Liver (tissue), 9 donors: Measurements from ENCODE around the gene ZNF211. TPM values are rescaled to one million over a fixed set of nuclear protein-coding genes. Genes with fewer than 3 reads are reported as not detected.

Experiments used
- DNase-seq: peaks from one replicate; pipeline ENCODE4 v3.0.0-alpha.2; 2017; ENCODE audit warnings: low spot score
- H3K27ac ChIP-seq, 2 donors: one replicate each; pipeline ENCODE4 v1.7.0; 2013; ENCODE audit warnings: inconsistent platforms in 2 of 2, low read length in 2 of 2, control low read depth in 1 of 2, low read depth in 1 of 2, mild to moderate bottlenecking in 1 of 2
- H3K27me3 ChIP-seq, 4 donors: one replicate each; pipeline versions ENCODE4 v1.6.1 to v1.7.0; 2013; ENCODE audit warnings: low read length in 3 of 4, inconsistent platforms in 1 of 4, mild to moderate bottlenecking in 1 of 4, moderate library complexity in 1 of 4; ENCODE audit not compliant: control insufficient read depth in 4 of 4, insufficient read depth in 4 of 4
- H3K36me3 ChIP-seq, 4 donors: one replicate each; pipeline versions ENCODE4 v1.6.1 to v1.7.0; 2013; ENCODE audit warnings: low read length in 3 of 4, mild to moderate bottlenecking in 3 of 4, low read depth in 1 of 4, moderate library complexity in 1 of 4; ENCODE audit not compliant: control insufficient read depth in 4 of 4, insufficient read depth in 3 of 4
- H3K4me1 ChIP-seq, 4 donors: one replicate each; pipeline versions ENCODE4 v1.6.1 to v1.7.0; 2013; ENCODE audit warnings: low read length in 3 of 4, mild to moderate bottlenecking in 3 of 4, moderate library complexity in 1 of 4; ENCODE audit not compliant: control insufficient read depth in 4 of 4, insufficient read depth in 4 of 4
- H3K4me3 ChIP-seq, 3 donors: one replicate each; pipeline versions ENCODE4 v1.6.1 to v1.7.0; 2013; ENCODE audit warnings: low read length in 3 of 3, control low read depth in 1 of 3, low read depth in 1 of 3, mild to moderate bottlenecking in 1 of 3
- H3K9ac ChIP-seq, 2 donors: one replicate each; pipeline ENCODE4 v1.7.0; 2013; ENCODE audit warnings: low read length in 2 of 2, mild to moderate bottlenecking in 2 of 2, moderate library complexity in 2 of 2, control low read depth in 1 of 2, low read depth in 1 of 2
- H3K9me3 ChIP-seq, 4 donors: one replicate each; pipeline versions ENCODE4 v1.6.1 to v1.7.0; 2013; ENCODE audit warnings: low read length in 3 of 4; ENCODE audit not compliant: control insufficient read depth in 4 of 4
- EGR1 ChIP-seq, 2 donors: IDR thresholded peaks; 2 replicates each; pipeline ENCODE4 v1.6.1; 2016 to 2018; ENCODE audit warnings: antibody characterized with exemption in 2 of 2, low read depth in 2 of 2
- FOXA1 ChIP-seq: IDR thresholded peaks from 2 replicates; pipeline ENCODE4 v1.6.1; 2016; ENCODE audit warnings: antibody characterized with exemption
- FOXA2 ChIP-seq: IDR thresholded peaks from 2 replicates; pipeline ENCODE4 v1.6.1; 2016; ENCODE audit warnings: antibody characterized with exemption
- GABPA ChIP-seq, 2 donors: IDR thresholded peaks in 1 of 2; conservative IDR thresholded peaks in 1 of 2; 2 replicates each; pipeline ENCODE4 v1.6.1; 2016; ENCODE audit warnings: antibody characterized with exemption in 2 of 2, mild to moderate bottlenecking in 1 of 2, moderate library complexity in 1 of 2
- HNF4A ChIP-seq, 2 donors: conservative IDR thresholded peaks; 2 replicates each; pipeline ENCODE4 v1.6.1; 2016; ENCODE audit warnings: antibody characterized with exemption in 2 of 2, mild to moderate bottlenecking in 2 of 2
- HNF4G ChIP-seq: IDR thresholded peaks from 2 replicates; pipeline ENCODE4 v1.6.1; 2016; ENCODE audit warnings: antibody characterized with exemption
- JUND ChIP-seq, 2 donors: IDR thresholded peaks; 2 replicates each; pipeline ENCODE4 v1.6.1; 2016; ENCODE audit warnings: antibody characterized with exemption in 2 of 2
- NR2F2 ChIP-seq: IDR thresholded peaks from 2 replicates; pipeline ENCODE4 v1.6.1; 2016; ENCODE audit warnings: antibody characterized with exemption
- RAD21 ChIP-seq, 2 donors: IDR thresholded peaks; 2 replicates each; pipeline ENCODE4 v1.6.1; 2016; ENCODE audit warnings: antibody characterized with exemption in 2 of 2, mild to moderate bottlenecking in 2 of 2
- RXRA ChIP-seq, 2 donors: IDR thresholded peaks; 2 replicates each; pipeline ENCODE4 v1.6.1; 2017 to 2018; ENCODE audit warnings: antibody characterized with exemption in 2 of 2, mild to moderate bottlenecking in 1 of 2
- SP1 ChIP-seq: IDR thresholded peaks from 2 replicates; pipeline ENCODE4 v1.6.1; 2018; ENCODE audit warnings: antibody characterized with exemption, mild to moderate bottlenecking
- TAF1 ChIP-seq: conservative IDR thresholded peaks from 2 replicates; pipeline ENCODE4 v1.6.1; 2016; ENCODE audit warnings: antibody characterized with exemption, mild to moderate bottlenecking
- YY1 ChIP-seq: IDR thresholded peaks from 2 replicates; pipeline ENCODE4 v1.6.1; 2016; ENCODE audit warnings: antibody characterized with exemption, mild to moderate bottlenecking
- WGBS: extraction: QIAGEN DNeasy Blood & Tissue Kit; methylation state at CpG from one replicate; pipeline ENCODE4 v1.1.7; 2013; 5-methylcytosine and 5-hydroxymethylcytosine counted together
- polyA plus RNA-seq, 2 donors: library from polyadenylated mRNA; stranded (reverse) in 1 of 2; unstranded in 1 of 2; fragments of 200-250 nt in 1 of 2; fragments of >200 nt in 1 of 2; fragmentation: Nextera tagmentation in 1 of 2; extraction: Ambion mirVana in 1 of 2; gene quantifications; one replicate each; pipeline versions ENCODE4 v1.2.1 to v1.2.3, GENCODE V29; 2013 to 2015
- total RNA-seq, 2 donors: library from RNA; depleted of rRNA; stranded (reverse); fragments of >200 nt; gene quantifications; one replicate each; pipeline ENCODE4 v1.2.3, GENCODE V29; 2014
- TF ChIP-seq, protein P1 (sequence below): IDR thresholded peaks from 2 replicates; pipeline ENCODE4 v1.6.1; 2016; ENCODE audit warnings: antibody characterized with exemption
- TF ChIP-seq, protein P2 (sequence below): fragments of 150-350 bp; IDR thresholded peaks from 2 replicates; pipeline ENCODE4 v1.5.1; 2017; ENCODE audit warnings: improper control_type of control experiment, low read depth, low read length; ENCODE audit not compliant: missing input control
- TF ChIP-seq, protein P3 (sequence below): IDR thresholded peaks from 2 replicates; pipeline ENCODE4 v1.6.1; 2016; ENCODE audit warnings: antibody characterized with exemption
- TF ChIP-seq, protein P4 (sequence below): IDR thresholded peaks from 2 replicates; pipeline ENCODE4 v1.6.1; 2016; ENCODE audit warnings: antibody characterized with exemption, mild to moderate bottlenecking
- donor health status: healthy.
- donor health status: healthy.
- donor health status: healthy.
- donor health status: healthy.
- donor health status: healthy.

Gene ZNF211
- total and polyA plus RNA-seq, 4 donors = 2.0 to 7.0 (median 3.3) TPM

DNA sequence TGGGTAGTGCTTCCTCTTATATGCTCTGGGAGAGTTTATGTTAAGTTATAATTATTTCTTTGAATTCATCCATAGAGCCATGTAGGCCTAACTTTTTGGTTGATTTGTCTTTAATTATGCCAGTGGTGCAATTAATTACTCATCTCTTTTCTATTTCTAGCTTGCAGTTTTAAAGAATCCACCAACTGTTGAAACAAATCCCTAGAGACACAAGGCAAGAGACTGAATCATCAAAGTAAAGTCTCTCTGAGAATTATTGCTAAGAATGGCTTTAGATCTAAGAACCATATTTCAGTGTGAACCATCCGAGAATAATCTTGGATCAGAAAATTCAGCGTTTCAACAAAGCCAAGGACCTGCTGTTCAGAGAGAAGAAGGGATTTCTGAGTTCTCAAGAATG, 42.9 kb downstream of the ZNF211 start:
- no peaks in the 10 kb centered on the region for H3K4me1 ChIP-seq

DNA sequence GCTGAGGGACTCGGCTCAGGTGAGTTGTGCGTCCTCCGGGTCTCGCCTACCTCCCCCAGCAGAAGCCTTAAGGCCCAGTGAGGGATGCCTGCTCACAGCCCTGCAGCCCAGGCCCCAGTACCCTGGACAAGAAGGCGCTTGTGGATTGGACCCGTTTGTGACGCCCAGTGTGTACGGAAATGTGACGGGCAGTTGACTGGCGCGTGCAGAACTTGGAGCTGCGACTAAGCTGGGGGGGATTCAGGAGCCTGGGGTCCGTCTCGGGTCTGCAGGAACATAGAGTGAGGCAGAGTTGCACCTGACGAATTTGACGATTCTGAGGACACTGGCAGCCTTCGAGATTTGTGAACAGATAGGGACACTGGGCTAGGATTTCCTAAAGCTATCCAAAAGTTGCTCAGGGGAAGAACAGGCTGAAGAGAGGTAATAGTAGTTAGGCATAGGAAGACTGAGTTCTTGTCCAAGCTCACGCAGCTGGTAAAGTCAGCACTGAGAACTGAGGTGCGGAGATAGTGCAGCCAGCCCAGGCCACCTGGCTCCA, 49.3 kb downstream of the ZNF211 start:
- WGBS = 3% methylated on average over 19 of the region's 19 CpGs
- Histone ChIP-seq H3K4me3 (peak overlapping the region; percentile 93 to 100 (median 97)), H3K27me3 (no peaks in the 10 kb centered on the region), H3K9ac (no peak overlapping the region), H3K27ac (peak overlapping the region in 1 of 2 donors; percentile 7), H3K9me3 (peaks cover 25 to 77% (median 58%) of the 10 kb centered on the region in 4 donors), H3K36me3 (peaks cover 0 to 37% (median 34%) of the 10 kb centered on the region in 4 donors), H3K4me1 (peaks cover 5 to 18% (median 14%) of the 10 kb centered on the region in 4 donors)
- no peak for DNase-seq
- TF ChIP-seq TAF1 = no peak
- TF ChIP-seq, protein P1, sequence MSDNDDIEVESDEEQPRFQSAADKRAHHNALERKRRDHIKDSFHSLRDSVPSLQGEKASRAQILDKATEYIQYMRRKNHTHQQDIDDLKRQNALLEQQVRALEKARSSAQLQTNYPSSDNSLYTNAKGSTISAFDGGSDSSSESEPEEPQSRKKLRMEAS = no peak
- TF ChIP-seq, protein P2, sequence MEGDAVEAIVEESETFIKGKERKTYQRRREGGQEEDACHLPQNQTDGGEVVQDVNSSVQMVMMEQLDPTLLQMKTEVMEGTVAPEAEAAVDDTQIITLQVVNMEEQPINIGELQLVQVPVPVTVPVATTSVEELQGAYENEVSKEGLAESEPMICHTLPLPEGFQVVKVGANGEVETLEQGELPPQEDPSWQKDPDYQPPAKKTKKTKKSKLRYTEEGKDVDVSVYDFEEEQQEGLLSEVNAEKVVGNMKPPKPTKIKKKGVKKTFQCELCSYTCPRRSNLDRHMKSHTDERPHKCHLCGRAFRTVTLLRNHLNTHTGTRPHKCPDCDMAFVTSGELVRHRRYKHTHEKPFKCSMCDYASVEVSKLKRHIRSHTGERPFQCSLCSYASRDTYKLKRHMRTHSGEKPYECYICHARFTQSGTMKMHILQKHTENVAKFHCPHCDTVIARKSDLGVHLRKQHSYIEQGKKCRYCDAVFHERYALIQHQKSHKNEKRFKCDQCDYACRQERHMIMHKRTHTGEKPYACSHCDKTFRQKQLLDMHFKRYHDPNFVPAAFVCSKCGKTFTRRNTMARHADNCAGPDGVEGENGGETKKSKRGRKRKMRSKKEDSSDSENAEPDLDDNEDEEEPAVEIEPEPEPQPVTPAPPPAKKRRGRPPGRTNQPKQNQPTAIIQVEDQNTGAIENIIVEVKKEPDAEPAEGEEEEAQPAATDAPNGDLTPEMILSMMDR = no peak
- TF ChIP-seq FOXA1 = no peak
- no peak for TF ChIP-seq RXRA (IDR thresholded peaks at IDR 0.05)
- TF ChIP-seq RAD21 (IDR thresholded peaks at IDR 0.05) = no peak
- TF ChIP-seq YY1 = no peak
- no peak for TF ChIP-seq GABPA (IDR thresholded peaks at IDR 0.05 in 1 of 2, conservative IDR thresholded peaks at IDR 0.05 in 1 of 2)
- TF ChIP-seq FOXA2 = no peak
- no peak for TF ChIP-seq SP1
- TF ChIP-seq JUND (IDR thresholded peaks at IDR 0.05) = no peak
- TF ChIP-seq EGR1 (IDR thresholded peaks at IDR 0.05; ENCODE audit: low read depth in 2 of 2) = no peak

More for the DNA sequence above, 42.9 kb downstream of the ZNF211 start:
- H3K36me3 ChIP-seq = no peaks in the 10 kb centered on the region
- H3K9me3 ChIP-seq = peaks cover 3 to 46% (median 26%) of the 10 kb centered on the region in 4 donors
- 62% methylated on average over 2 of the region's 2 CpGs for WGBS
- no peak overlapping the region for H3K9ac ChIP-seq
- no peak overlapping the region for H3K27ac ChIP-seq
- H3K4me3 ChIP-seq = peak overlapping the region in 1 of 3 donors; percentile 11
- TF ChIP-seq, protein P2 = no peak
- TF ChIP-seq FOXA1 = no peak
- no peak for TF ChIP-seq YY1
- TF ChIP-seq RAD21 (IDR thresholded peaks at IDR 0.05) = no peak
- TF ChIP-seq HNF4A (conservative IDR thresholded peaks at IDR 0.05) = no peak
- no peak for TF ChIP-seq HNF4G
- TF ChIP-seq GABPA (IDR thresholded peaks at IDR 0.05 in 1 of 2, conservative IDR thresholded peaks at IDR 0.05 in 1 of 2) = no peak
- no peak for TF ChIP-seq EGR1 (IDR thresholded peaks at IDR 0.05; ENCODE audit: low read depth in 2 of 2)
- TF ChIP-seq, protein P1 = no peak
- TF ChIP-seq, protein P3, sequence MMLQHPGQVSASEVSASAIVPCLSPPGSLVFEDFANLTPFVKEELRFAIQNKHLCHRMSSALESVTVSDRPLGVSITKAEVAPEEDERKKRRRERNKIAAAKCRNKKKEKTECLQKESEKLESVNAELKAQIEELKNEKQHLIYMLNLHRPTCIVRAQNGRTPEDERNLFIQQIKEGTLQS = no peak
- TF ChIP-seq, protein P4, sequence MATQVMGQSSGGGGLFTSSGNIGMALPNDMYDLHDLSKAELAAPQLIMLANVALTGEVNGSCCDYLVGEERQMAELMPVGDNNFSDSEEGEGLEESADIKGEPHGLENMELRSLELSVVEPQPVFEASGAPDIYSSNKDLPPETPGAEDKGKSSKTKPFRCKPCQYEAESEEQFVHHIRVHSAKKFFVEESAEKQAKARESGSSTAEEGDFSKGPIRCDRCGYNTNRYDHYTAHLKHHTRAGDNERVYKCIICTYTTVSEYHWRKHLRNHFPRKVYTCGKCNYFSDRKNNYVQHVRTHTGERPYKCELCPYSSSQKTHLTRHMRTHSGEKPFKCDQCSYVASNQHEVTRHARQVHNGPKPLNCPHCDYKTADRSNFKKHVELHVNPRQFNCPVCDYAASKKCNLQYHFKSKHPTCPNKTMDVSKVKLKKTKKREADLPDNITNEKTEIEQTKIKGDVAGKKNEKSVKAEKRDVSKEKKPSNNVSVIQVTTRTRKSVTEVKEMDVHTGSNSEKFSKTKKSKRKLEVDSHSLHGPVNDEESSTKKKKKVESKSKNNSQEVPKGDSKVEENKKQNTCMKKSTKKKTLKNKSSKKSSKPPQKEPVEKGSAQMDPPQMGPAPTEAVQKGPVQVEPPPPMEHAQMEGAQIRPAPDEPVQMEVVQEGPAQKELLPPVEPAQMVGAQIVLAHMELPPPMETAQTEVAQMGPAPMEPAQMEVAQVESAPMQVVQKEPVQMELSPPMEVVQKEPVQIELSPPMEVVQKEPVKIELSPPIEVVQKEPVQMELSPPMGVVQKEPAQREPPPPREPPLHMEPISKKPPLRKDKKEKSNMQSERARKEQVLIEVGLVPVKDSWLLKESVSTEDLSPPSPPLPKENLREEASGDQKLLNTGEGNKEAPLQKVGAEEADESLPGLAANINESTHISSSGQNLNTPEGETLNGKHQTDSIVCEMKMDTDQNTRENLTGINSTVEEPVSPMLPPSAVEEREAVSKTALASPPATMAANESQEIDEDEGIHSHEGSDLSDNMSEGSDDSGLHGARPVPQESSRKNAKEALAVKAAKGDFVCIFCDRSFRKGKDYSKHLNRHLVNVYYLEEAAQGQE = no peak
- no peak for TF ChIP-seq RXRA (IDR thresholded peaks at IDR 0.05)
- TF ChIP-seq TAF1 = no peak
- TF ChIP-seq NR2F2 = no peak
- no peak for DNase-seq
- H3K27me3 ChIP-seq = peaks cover 0 to 3% (median 0%) of the 10 kb centered on the region in 4 donors
